Liver (tissue), 3 donors: ENCODE results near the gene PDXDC1.

Experiments
- JUND ChIP-seq, 2 donors: IDR thresholded peaks; 2 replicates each; pipeline ENCODE4 v1.6.1; 2016; ENCODE audit warnings: antibody characterized with exemption in 2 of 2
- RAD21 ChIP-seq, 2 donors: IDR thresholded peaks; 2 replicates each; pipeline ENCODE4 v1.6.1; 2016; ENCODE audit warnings: antibody characterized with exemption in 2 of 2, mild to moderate bottlenecking in 2 of 2
- RXRA ChIP-seq, 2 donors: IDR thresholded peaks; 2 replicates each; pipeline ENCODE4 v1.6.1; 2017 to 2018; ENCODE audit warnings: antibody characterized with exemption in 2 of 2, mild to moderate bottlenecking in 1 of 2
- SP1 ChIP-seq: IDR thresholded peaks from 2 replicates; pipeline ENCODE4 v1.6.1; 2018; ENCODE audit warnings: antibody characterized with exemption, mild to moderate bottlenecking
- YY1 ChIP-seq: IDR thresholded peaks from 2 replicates; pipeline ENCODE4 v1.6.1; 2016; ENCODE audit warnings: antibody characterized with exemption, mild to moderate bottlenecking
- TF ChIP-seq, protein P1 (sequence below): fragments of 150-350 bp; IDR thresholded peaks from 2 replicates; pipeline ENCODE4 v1.5.1; 2017; ENCODE audit warnings: improper control_type of control experiment, low read depth, low read length; ENCODE audit not compliant: missing input control
- TF ChIP-seq, protein P2 (sequence below): IDR thresholded peaks from 2 replicates; pipeline ENCODE4 v1.6.1; 2016; ENCODE audit warnings: antibody characterized with exemption
- TF ChIP-seq, protein P3 (sequence below): IDR thresholded peaks from 2 replicates; pipeline ENCODE4 v1.6.1; 2016; ENCODE audit warnings: antibody characterized with exemption
- TF ChIP-seq, protein P4 (sequence below): IDR thresholded peaks from 2 replicates; pipeline ENCODE4 v1.6.1; 2016; ENCODE audit warnings: antibody characterized with exemption, mild to moderate bottlenecking
- donor health status: healthy.
- donor health status: healthy.

DNA sequence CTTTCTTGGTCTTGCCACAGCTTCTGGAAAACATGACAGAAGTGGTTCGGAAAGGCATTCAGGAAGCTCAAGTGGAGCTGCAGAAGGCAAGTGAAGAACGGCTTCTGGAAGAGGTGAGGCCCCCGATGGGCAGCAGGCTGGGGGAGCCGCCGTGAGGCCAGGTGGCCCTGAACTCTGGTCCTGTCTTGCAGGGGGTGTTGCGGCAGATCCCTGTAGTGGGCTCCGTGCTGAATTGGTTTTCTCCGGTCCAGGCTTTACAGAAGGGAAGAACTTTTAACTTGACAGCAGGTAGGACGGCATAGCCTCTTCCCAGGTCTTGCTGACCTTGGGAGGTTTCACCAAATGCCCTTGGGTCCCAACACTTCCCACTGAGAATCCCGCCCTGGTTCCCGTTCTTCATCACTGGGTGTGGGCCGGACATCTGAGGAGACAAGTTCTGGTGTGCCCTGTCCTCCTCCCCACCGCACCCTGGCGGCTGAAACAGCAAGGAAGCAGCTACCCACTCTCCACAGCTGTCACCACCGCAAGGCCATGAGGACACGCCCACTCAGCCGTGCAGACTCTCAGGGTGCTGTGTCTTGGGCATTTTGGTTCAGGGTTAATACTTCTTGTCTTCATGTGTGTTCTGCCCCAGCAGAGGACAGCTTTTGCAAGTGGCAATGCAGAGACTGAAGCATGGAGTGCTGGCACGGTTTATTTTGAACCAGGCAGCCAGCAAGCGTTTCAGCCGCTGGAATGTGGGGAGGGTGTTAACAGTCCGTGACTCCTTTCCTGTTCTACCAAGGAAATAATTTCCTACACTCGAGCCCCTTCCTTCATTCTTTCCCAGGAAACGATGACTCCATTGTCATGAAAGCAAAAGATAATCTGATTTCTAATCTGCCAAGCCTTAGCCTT lies 59.7 kb downstream of the PDXDC1 start:
- TF ChIP-seq JUND (IDR thresholded peaks at IDR 0.05) (no peak), RXRA (IDR thresholded peaks at IDR 0.05) (no peak), RAD21 (IDR thresholded peaks at IDR 0.05) (no peak), SP1 (no peak), YY1 (no peak)
- TF ChIP-seq, protein P1, sequence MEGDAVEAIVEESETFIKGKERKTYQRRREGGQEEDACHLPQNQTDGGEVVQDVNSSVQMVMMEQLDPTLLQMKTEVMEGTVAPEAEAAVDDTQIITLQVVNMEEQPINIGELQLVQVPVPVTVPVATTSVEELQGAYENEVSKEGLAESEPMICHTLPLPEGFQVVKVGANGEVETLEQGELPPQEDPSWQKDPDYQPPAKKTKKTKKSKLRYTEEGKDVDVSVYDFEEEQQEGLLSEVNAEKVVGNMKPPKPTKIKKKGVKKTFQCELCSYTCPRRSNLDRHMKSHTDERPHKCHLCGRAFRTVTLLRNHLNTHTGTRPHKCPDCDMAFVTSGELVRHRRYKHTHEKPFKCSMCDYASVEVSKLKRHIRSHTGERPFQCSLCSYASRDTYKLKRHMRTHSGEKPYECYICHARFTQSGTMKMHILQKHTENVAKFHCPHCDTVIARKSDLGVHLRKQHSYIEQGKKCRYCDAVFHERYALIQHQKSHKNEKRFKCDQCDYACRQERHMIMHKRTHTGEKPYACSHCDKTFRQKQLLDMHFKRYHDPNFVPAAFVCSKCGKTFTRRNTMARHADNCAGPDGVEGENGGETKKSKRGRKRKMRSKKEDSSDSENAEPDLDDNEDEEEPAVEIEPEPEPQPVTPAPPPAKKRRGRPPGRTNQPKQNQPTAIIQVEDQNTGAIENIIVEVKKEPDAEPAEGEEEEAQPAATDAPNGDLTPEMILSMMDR: no peak
- TF ChIP-seq, protein P2, sequence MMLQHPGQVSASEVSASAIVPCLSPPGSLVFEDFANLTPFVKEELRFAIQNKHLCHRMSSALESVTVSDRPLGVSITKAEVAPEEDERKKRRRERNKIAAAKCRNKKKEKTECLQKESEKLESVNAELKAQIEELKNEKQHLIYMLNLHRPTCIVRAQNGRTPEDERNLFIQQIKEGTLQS: no peak
- TF ChIP-seq, protein P3, sequence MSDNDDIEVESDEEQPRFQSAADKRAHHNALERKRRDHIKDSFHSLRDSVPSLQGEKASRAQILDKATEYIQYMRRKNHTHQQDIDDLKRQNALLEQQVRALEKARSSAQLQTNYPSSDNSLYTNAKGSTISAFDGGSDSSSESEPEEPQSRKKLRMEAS: no peak
- TF ChIP-seq, protein P4, sequence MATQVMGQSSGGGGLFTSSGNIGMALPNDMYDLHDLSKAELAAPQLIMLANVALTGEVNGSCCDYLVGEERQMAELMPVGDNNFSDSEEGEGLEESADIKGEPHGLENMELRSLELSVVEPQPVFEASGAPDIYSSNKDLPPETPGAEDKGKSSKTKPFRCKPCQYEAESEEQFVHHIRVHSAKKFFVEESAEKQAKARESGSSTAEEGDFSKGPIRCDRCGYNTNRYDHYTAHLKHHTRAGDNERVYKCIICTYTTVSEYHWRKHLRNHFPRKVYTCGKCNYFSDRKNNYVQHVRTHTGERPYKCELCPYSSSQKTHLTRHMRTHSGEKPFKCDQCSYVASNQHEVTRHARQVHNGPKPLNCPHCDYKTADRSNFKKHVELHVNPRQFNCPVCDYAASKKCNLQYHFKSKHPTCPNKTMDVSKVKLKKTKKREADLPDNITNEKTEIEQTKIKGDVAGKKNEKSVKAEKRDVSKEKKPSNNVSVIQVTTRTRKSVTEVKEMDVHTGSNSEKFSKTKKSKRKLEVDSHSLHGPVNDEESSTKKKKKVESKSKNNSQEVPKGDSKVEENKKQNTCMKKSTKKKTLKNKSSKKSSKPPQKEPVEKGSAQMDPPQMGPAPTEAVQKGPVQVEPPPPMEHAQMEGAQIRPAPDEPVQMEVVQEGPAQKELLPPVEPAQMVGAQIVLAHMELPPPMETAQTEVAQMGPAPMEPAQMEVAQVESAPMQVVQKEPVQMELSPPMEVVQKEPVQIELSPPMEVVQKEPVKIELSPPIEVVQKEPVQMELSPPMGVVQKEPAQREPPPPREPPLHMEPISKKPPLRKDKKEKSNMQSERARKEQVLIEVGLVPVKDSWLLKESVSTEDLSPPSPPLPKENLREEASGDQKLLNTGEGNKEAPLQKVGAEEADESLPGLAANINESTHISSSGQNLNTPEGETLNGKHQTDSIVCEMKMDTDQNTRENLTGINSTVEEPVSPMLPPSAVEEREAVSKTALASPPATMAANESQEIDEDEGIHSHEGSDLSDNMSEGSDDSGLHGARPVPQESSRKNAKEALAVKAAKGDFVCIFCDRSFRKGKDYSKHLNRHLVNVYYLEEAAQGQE: no peak
